ENCODE results near the gene SGCE.

DNA sequence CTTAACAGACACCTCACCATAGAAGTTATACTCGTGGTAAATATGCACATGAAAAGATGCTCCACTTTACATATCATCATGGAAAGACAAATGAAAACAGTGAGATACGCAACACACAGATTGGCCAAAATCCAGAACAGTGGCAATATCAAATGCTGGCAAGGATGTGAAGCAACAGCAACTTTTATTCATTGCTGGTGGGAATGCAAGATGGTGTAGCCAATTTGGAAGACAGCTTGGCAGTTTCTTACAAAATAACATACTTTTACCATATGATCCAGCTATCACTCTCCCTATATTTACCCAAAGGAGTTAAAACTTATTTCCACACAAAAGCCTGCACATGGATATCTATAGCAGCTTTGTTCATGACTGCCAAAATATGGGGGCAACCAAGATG lies 46.4 kb downstream of the SGCE start:
- TF ChIP-seq, protein P1, sequence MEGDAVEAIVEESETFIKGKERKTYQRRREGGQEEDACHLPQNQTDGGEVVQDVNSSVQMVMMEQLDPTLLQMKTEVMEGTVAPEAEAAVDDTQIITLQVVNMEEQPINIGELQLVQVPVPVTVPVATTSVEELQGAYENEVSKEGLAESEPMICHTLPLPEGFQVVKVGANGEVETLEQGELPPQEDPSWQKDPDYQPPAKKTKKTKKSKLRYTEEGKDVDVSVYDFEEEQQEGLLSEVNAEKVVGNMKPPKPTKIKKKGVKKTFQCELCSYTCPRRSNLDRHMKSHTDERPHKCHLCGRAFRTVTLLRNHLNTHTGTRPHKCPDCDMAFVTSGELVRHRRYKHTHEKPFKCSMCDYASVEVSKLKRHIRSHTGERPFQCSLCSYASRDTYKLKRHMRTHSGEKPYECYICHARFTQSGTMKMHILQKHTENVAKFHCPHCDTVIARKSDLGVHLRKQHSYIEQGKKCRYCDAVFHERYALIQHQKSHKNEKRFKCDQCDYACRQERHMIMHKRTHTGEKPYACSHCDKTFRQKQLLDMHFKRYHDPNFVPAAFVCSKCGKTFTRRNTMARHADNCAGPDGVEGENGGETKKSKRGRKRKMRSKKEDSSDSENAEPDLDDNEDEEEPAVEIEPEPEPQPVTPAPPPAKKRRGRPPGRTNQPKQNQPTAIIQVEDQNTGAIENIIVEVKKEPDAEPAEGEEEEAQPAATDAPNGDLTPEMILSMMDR (conservative IDR thresholded peaks at IDR 0.05; ENCODE audit: low read length), result no peak
- no peak for TF ChIP-seq EZH2phosphoT487 (IDR thresholded peaks at IDR 0.05; ENCODE audit: borderline replicate concordance)

Data from Loucy (cell line).